Activated CD4-positive, alpha-beta T cell treated with anti-CD3 and anti-CD28 coated beads, Interleukin-2, amount 10 ng/mL, durations not matched to agents 7 days and 5 days (primary cell): Measurements from ENCODE around the gene LACTBL1. TPM values are rescaled to one million over a fixed set of nuclear protein-coding genes. Genes with fewer than 3 reads are reported as not detected.
"Not testable (repeated sequence)": the region's sequence is repeated elsewhere in the genome, so short reads cannot be mapped to it uniquely, and the experiment has no call there.

Experiments
- CTCF ChIA-PET: fragments of 350-600 bp; sonication (Branson Sonifier 250); formaldehyde crosslinking; loops from one replicate; lab custom pipeline; 2021; ENCODE audit warnings: antibody characterized with exemption; lab: Charles Lee
- POLR2A ChIA-PET: fragments of 350-600 bp; sonication (Branson Sonifier 250); formaldehyde crosslinking; loops from one replicate; lab custom pipeline; 2021; ENCODE audit warnings: antibody characterized with exemption; lab: Charles Lee
- DNase-seq: peaks from one replicate; pipeline ENCODE4 v3.0.0-alpha.2; 2020
- H3K27ac Mint-ChIP-seq: one replicate; pipeline ENCODE4 v1.8.0; 2021; ENCODE audit warnings: mild to moderate bottlenecking, moderate library complexity, mixed read lengths
- H3K27me3 Mint-ChIP-seq: one replicate; pipeline ENCODE4 v1.8.0; 2021; ENCODE audit warnings: mixed read lengths
- H3K36me3 Mint-ChIP-seq: one replicate; pipeline ENCODE4 v1.8.0; 2021; ENCODE audit warnings: low read depth, mixed read lengths
- H3K4me1 Mint-ChIP-seq: one replicate; pipeline ENCODE4 v1.8.0; 2021; ENCODE audit warnings: mixed read lengths
- H3K4me3 Mint-ChIP-seq: one replicate; pipeline ENCODE4 v1.8.0; 2021; ENCODE audit warnings: mild to moderate bottlenecking, moderate library complexity, mixed read lengths
- H3K9me3 Mint-ChIP-seq: one replicate; pipeline ENCODE4 v1.8.0; 2021; ENCODE audit warnings: mixed read lengths
- total RNA-seq, 2 experiments: library from RNA; stranded (reverse); gene quantifications; one replicate each; pipeline ENCODE4 v1.2.3, GENCODE V29; 2021

LACTBL1 gene
- total RNA-seq, 2 experiments from 2014 or later: not detected

DNA sequence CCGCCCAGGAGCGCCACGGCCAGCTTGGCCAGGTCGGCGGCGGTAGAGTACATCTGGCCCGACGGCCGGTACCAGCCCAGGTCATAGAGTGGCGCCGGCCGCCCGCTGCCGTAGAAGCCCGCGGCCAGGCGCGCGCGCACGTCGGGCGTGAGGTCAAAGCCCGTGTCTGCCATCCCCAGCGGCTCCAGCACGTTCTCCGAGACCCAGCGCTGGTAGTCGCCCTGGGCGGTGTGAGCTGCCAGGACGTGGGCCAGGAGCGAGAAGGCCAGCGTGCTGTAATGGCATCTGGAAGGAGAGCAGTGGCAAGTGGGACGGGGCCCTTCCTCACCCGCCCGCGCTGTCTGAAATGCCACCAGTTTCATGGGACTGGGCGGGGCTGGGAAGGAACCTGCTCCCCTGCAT lies 18.9 kb downstream of the LACTBL1 start:
- Mint-ChIP-seq H3K27ac (no peak overlapping the region), H3K27me3 (peaks cover 43% of the 10 kb centered on the region), H3K36me3 (no peaks in the 10 kb centered on the region), H3K4me1 (no peaks in the 10 kb centered on the region), H3K9me3 (no peaks in the 10 kb centered on the region), H3K4me3 (no peak overlapping the region)
- no peak for DNase-seq
- ChIA-PET CTCF (no interaction called here), POLR2A (no interaction called here)

DNA sequence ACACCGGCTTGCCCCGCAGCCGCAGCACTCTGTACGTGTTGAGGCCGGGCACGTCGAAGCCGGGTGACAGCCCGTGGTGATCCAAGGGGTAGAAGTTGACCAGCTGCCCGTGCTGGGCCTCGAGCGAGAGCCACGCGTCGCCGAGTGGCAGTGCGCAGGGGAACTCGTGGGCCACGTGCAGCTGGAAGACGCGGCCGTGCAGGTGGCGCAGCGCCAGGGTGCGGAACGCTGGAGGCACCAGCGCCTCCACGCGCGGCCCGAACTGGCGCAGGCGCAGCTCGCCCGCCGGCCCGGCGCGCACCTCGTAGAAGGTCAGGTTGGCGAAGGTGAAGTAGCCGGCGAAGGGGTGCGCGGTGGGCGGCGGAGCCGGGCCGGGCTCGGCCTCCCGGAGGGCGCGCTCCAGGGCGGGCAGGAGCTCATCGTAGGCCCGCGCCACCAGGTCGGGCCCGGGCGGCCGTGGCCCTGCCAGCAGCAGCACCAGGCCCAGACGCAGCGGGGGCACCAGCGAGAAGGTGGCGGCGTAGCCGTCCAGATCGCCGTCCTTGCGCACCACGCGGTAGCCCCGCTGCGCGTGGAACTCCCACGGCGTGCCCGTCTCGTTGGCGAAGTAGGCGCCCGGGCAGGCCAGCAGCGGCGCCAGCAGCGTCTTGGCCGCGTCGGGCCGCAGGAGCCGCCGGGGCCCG lies 19.5 kb downstream of the LACTBL1 start:
- Mint-ChIP-seq H3K27ac (no peak overlapping the region), H3K9me3 (no peaks in the 10 kb centered on the region)

DNA sequence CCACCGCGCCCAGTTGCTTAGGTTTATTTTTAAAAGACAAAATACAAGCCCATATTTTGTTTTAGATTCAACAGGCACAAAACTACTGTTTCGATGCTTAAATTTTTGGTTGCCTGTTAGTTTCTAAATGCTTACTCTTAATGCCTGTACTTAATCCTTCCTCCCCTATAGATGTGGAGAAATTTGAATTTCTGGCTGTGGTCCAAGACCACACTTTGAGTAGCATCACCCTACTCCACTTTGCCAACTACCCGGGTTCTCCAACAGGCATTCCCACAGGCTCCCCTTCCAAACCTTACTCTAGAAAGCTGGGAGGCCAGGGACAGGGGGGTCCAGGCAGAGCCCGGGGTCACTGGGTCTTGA lies 20.0 kb downstream of the LACTBL1 start:
- no peaks in the 10 kb centered on the region for H3K36me3 Mint-ChIP-seq
- no peaks in the 10 kb centered on the region for H3K4me1 Mint-ChIP-seq
- H3K27ac Mint-ChIP-seq: no peak overlapping the region
- no peak for DNase-seq
- H3K4me3 Mint-ChIP-seq: no peak overlapping the region
- POLR2A ChIA-PET: interaction anchor here (0.7 kb wide), 1 partner anchor 18 kb away, joined by 3 read pairs; no protein-coding TSS in a partner anchor
- no peaks in the 10 kb centered on the region for H3K9me3 Mint-ChIP-seq
- peaks cover 52% of the 10 kb centered on the region for H3K27me3 Mint-ChIP-seq
- CTCF ChIA-PET: no interaction called here

More for the DNA sequence above, 19.5 kb downstream of the LACTBL1 start:
- no peak for DNase-seq
- POLR2A ChIA-PET: interaction anchor here (0.7 kb wide), 1 partner anchor 18 kb away, joined by 3 read pairs; no protein-coding TSS in a partner anchor
- Mint-ChIP-seq H3K4me1 (no peaks in the 10 kb centered on the region), H3K27me3 (peaks cover 48% of the 10 kb centered on the region), H3K36me3 (no peaks in the 10 kb centered on the region), H3K4me3 (no peak overlapping the region)
- CTCF ChIA-PET: no interaction called here

DNA sequence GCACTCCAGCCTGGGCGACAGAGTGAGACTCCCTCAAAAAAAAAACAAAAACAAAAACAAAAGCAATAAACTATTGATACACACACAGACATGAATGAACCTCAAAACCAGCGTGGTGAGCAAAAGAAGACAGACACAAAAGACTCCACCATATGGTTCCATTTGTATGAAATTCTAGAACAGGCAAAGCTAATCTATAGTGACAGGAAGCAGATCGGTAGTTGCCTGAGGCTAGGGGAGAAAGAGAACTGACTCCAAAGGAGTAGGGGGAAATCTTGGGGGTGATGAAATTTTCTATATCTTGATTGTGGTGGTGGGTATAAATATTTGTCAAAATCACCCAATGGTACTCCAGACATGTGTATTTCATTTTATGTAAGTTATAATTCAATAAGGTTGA lies 20.9 kb downstream of the LACTBL1 start:
- Mint-ChIP-seq H3K27me3 (peaks cover 52% of the 10 kb centered on the region), H3K36me3 (no peaks in the 10 kb centered on the region), H3K4me3 (no peak overlapping the region), H3K4me1 (no peaks in the 10 kb centered on the region), H3K27ac (no peak overlapping the region), H3K9me3 (no peaks in the 10 kb centered on the region)
- no peak for DNase-seq
- ChIA-PET CTCF (interaction anchor here (0.6 to 0.7 kb wide), 2 partner anchors 298 to 626 kb away, joined by 3 read pairs; no protein-coding TSS in a partner anchor), POLR2A (no interaction called here)

DNA sequence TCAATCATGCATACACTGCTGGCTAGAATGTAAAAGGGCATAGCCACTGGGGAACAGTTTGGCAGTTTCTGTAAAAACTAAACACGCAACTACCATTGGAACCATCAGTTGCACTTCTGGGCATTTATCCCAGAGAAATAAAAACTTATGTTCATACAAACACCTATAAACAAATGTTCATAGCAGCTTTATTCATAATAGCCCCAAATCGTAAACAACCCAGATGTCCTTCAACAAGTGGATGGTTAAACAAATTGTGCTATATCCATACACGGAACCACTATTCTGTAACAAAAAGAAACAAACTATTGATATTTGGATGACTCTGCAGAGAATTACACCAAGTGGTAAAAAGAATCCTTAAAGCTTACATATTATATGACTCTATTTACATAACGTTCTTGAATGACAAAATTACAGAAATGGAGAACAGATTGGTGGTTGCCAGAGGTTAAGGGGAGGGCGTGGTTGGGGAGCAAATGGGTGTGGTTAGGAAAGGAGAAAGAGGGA lies 22.8 kb downstream of the LACTBL1 start:
- DNase-seq: no peak
- H3K27ac Mint-ChIP-seq: no peak overlapping the region
- no peaks in the 10 kb centered on the region for H3K4me1 Mint-ChIP-seq
- CTCF ChIA-PET: interaction anchor here (0.7 kb wide), 1 partner anchor 276 kb away, joined by 3 read pairs; no protein-coding TSS in a partner anchor
- H3K27me3 Mint-ChIP-seq: peaks cover 45% of the 10 kb centered on the region
- no peaks in the 10 kb centered on the region for H3K36me3 Mint-ChIP-seq
- no peak overlapping the region for H3K4me3 Mint-ChIP-seq
- POLR2A ChIA-PET: no interaction called here
- no peaks in the 10 kb centered on the region for H3K9me3 Mint-ChIP-seq

DNA sequence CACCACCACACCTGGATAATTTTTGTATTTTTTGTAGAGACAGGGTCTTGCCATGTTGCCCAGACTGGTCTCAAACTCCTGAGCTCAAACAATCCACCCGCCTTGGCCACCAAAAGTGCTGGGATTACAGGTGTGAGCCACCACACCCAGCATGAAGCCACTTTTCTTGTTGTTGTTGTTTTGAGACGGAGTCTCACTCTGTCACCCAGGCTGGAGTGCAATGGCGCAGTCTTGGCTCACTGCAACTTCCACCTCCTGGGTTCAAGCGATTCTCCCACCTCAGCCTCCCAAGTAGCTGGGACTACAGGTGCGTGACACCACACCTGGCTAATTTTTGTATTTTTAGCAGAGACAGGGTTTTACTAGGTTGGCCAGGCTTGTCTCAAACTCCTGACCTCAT lies 27.5 kb downstream of the LACTBL1 start:
- H3K27me3 Mint-ChIP-seq: peaks cover 21% of the 10 kb centered on the region
- H3K4me1 Mint-ChIP-seq, DNase-seq, POLR2A ChIA-PET, H3K27ac Mint-ChIP-seq, H3K36me3 Mint-ChIP-seq, H3K4me3 Mint-ChIP-seq, CTCF ChIA-PET: not testable (repeated sequence)
- H3K9me3 Mint-ChIP-seq: peaks cover 13% of the 10 kb centered on the region

DNA sequence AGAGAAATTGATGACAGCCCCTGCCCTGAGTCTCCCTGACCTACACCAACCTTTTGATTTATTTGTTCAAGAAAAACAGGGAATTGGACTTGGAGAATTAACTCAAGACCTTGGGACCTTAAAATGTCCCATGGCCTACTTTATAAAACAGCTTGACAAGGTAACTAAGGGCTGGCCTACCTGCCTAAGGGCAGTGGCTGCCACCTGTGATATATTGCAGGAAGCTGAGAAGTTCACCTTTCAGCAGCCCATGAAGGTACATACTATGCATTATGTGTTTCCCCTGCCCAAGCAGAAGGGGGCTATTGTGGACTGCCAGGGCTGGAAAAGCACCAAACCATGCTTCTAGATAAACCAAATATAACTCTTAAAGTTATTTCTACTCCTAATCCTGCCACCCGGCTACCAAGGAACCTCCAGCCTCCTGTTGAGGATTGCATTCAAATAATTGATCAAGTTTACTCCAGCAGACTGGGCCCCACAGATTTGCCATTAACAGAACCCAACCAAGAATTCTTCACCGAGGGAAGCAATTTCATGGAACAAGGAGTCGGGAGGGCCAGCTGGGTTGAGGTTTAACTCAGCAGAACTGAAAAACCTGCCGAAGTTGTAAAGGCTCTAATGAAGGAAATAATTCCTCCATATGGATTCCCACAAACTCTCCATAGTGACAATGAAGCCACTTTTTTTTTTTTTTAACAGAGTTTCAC lies 28.2 kb downstream of the LACTBL1 start:
- Mint-ChIP-seq H3K36me3 (no peaks in the 10 kb centered on the region), H3K4me3 (no peak overlapping the region), H3K27ac (no peak overlapping the region), H3K9me3 (peaks cover 16% of the 10 kb centered on the region), H3K27me3 (peaks cover 19% of the 10 kb centered on the region), H3K4me1 (no peaks in the 10 kb centered on the region)
- POLR2A ChIA-PET: no interaction called here
- DNase-seq: no peak
- CTCF ChIA-PET: interaction anchor here (0.6 kb wide), 1 partner anchor 619 kb away, joined by 3 read pairs; no protein-coding TSS in a partner anchor

DNA sequence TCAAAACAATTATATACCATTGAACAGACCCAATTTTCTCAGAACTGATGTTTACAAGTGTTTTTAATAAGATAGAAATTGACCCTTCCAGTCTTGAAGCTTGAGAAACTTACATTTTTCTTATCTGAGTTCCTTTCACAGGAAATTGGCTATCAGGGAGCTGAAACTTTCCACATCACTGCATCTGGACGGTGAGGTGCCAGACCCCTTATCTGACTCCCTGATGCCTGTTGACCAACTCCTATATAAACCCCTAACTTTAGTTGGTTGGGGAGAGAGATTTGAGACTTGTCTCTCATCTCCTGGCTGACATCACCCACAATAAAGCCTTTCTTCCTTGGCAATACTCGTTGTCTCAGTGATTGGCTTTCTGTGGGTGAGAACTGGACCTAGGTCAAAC lies 31.4 kb downstream of the LACTBL1 start:
- CTCF ChIA-PET: no interaction called here
- Mint-ChIP-seq H3K36me3 (no peaks in the 10 kb centered on the region), H3K27me3 (peaks cover 7% of the 10 kb centered on the region), H3K9me3 (peaks cover 16% of the 10 kb centered on the region), H3K4me1 (no peaks in the 10 kb centered on the region), H3K4me3 (no peak overlapping the region), H3K27ac (no peak overlapping the region)
- POLR2A ChIA-PET: no interaction called here
- DNase-seq: no peak

DNA sequence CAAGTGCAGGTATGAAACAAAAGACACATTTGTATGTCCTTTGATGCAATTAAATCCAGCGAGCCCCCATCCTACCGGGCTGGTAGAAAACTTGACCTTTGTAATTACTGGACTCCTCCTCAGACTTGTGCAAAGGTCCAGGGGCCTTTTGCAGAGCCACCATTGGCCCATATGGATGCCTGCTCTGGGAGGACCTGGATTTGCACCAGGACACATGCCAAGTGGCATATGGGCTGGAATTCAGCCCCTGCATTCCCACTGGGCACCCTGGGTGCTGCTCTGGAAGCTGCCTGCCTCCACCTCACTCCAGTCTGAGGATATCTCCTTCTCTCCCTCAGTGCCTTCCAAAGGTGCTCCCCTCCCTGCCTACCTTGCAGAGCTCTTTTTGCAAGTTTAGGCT lies 36.0 kb downstream of the LACTBL1 start:
- H3K27ac Mint-ChIP-seq: no peak overlapping the region
- H3K9me3 Mint-ChIP-seq: peaks cover 16% of the 10 kb centered on the region
- H3K4me3 Mint-ChIP-seq: no peak overlapping the region
- H3K27me3 Mint-ChIP-seq: peaks cover 4% of the 10 kb centered on the region
- no peaks in the 10 kb centered on the region for H3K36me3 Mint-ChIP-seq
- H3K4me1 Mint-ChIP-seq: no peaks in the 10 kb centered on the region
- ChIA-PET CTCF (no interaction called here), POLR2A (no interaction called here)
- no peak for DNase-seq

DNA sequence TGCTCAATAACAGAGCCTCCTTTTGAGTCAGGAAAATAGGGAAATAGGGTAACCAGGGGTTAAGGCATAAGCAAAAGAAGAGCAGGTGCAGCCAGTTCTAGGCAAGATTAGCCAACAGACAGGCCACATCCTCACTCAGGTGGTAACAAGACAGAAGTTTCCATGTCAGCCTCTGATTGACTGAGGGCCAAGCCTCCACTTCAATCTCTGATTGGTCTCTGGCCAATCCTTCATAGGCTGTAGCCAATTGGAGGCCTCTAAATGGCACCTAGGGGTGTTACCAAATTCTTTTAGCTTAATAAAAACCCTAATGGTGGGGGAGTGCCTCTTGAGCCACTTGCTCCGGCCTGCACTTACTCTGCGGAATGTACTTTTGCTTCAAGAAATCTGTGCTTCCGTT lies 37.2 kb downstream of the LACTBL1 start:
- CTCF ChIA-PET: no interaction called here
- Mint-ChIP-seq H3K4me3 (no peak overlapping the region), H3K9me3 (peaks cover 6% of the 10 kb centered on the region), H3K4me1 (no peaks in the 10 kb centered on the region), H3K27me3 (peaks cover 4% of the 10 kb centered on the region), H3K36me3 (no peaks in the 10 kb centered on the region), H3K27ac (no peak overlapping the region)
- POLR2A ChIA-PET: no interaction called here
- no peak for DNase-seq

DNA sequence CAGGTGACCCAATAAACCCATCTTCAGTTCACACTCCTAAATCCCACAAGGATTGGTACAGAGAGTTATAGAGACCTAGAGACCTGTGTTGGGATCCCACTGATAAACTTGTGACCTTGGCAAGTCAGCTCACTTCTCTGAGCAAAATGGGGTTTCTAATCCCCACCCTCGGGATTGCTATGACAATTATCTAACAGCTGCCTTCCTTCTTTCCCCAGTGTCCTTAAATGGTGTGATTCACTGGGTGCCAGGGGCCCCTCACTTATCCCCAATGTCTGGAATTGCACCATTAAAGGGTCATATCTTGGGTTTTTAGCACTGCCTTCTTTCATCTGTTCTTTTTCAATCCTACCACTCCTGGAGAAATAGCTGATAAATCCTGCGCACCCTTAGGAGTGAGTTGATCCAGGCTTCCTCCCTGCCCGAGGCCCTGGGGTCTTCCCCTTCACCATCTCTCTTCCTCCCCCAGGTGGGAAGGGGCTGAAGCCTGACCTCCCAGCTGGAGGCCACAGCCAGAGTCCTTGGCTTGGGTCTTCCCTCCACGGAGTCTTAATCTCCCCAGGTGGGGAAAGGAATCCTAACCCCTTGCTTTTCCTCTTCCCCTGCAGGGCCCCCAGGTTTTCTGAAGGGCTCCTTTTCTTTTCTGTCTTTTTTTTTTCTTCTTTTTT lies 39.7 kb downstream of the LACTBL1 start:
- Mint-ChIP-seq H3K4me3 (no peak overlapping the region), H3K27ac (no peak overlapping the region), H3K9me3 (no peaks in the 10 kb centered on the region), H3K36me3 (no peaks in the 10 kb centered on the region), H3K27me3 (no peaks in the 10 kb centered on the region), H3K4me1 (no peaks in the 10 kb centered on the region)
- CTCF ChIA-PET: interaction anchor here (1.2 kb wide), 1 partner anchor 13 kb away, joined by 3 read pairs; no protein-coding TSS in a partner anchor
- POLR2A ChIA-PET: no interaction called here
- no peak for DNase-seq

DNA sequence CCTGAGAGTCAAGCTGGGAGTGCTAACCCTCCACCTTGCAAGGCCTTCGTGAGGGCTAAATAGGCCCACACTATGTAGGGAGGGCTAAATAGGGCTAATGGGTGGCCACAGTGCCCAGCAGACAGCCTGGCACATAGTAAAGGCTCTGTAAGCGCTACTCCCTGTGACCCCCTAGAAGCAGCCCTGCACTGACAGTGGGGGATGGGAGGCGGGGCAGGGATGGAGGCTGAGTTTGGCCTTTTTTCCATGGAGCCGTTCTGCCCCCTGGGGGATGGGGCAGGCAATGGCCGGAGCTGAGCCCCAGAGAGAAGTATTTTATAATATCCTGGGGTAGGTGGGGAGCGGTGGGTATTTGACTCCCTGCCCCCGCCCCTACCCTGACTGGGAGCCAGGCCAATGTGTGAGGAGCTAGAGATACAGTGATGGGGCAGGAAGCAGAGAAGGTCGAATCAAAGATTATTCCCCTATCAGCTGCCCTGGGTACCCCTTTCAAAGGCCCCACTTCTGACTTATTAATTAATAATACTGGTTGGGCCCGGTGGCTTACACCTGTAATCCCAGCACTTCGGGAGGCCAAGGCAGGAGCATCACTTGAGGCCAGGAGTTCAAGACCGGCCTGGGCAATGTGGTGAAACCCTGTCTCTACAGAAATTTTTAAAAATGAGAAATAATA lies 42.3 kb downstream of the LACTBL1 start:
- no peaks in the 10 kb centered on the region for H3K36me3 Mint-ChIP-seq
- no peak overlapping the region for H3K27ac Mint-ChIP-seq
- no peaks in the 10 kb centered on the region for H3K4me1 Mint-ChIP-seq
- peak; percentile 12 for DNase-seq
- H3K9me3 Mint-ChIP-seq: no peaks in the 10 kb centered on the region
- no peak overlapping the region for H3K4me3 Mint-ChIP-seq
- ChIA-PET CTCF (interaction anchor here (1.8 kb wide), 1 partner anchor 225 kb away, joined by 4 read pairs; no protein-coding TSS in a partner anchor), POLR2A (no interaction called here)
- H3K27me3 Mint-ChIP-seq: no peaks in the 10 kb centered on the region
